ENCODE results near the gene MIOS.

MIOS gene

DNA sequence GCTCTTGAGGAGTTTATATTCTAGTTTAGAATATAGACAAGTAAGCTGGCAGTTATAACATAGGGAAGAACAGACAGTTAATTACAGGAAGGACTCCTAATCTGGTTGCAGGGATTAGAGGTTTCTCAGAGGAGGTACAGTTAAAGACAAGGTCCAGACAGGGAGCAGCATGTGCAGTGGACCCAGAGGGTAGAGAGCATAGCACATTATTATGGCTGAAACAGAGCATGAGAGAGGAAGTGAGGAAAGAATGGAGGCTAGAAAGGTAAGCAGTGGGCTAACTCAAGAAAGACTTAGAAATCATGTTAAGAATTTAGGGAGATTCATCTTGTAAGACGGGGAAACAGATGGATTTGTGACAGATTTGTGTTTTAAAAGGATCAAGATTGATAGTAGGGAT, 9.7 kb downstream of the MIOS start:
- no peak for DNase-seq (ENCODE audit: insufficient read length, low spot score)
- peak; percentile 52 for FAIRE-seq

DNA sequence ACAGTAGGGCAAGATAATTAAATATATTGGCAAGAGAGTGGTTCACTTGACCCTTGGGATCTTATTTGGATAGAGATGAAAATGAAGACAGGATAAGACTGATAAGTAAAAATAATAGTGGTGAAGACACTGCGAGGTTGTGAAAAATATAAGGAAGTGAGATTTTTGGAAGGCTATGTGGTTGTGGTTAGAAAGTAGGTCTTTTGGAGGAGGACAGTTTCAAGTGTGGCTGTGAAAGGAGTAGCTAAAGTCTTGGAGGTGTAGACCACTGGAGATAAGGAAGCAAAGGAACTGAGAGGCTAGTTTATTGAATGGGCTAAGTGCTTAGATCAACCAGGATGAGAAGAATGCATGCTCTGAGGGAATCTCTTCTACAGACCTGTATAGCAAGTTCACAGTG, 11.2 kb downstream of the MIOS start:
- TF ChIP-seq SPI1 (IDR thresholded peaks at IDR 0.05; ENCODE audit: low read depth, low read length) (peak; percentile 93), POLR2AphosphoS5 (IDR thresholded peaks at IDR 0.05; ENCODE audit: low read depth, low read length) (no peak), PAX5 (IDR thresholded peaks at IDR 0.05; ENCODE audit: insufficient read depth, low read length, severe bottlenecking) (no peak), POU2F2 (IDR thresholded peaks at IDR 0.05; ENCODE audit: low read depth, low read length) (no peak), POLR2A (IDR thresholded peaks at IDR 0.05; ENCODE audit: low read depth, low read length) (no peak), TAF1 (IDR thresholded peaks at IDR 0.05; ENCODE audit: low read depth, low read length) (no peak)
- peak; percentile 72 for FAIRE-seq
- no peak for DNase-seq (ENCODE audit: insufficient read length, low spot score)

More for the DNA sequence above, 9.7 kb downstream of the MIOS start:
- TF ChIP-seq SPI1 (IDR thresholded peaks at IDR 0.05; ENCODE audit: low read depth, low read length) (peak; percentile 70), POLR2A (IDR thresholded peaks at IDR 0.05; ENCODE audit: low read depth, low read length) (no peak)

DNA sequence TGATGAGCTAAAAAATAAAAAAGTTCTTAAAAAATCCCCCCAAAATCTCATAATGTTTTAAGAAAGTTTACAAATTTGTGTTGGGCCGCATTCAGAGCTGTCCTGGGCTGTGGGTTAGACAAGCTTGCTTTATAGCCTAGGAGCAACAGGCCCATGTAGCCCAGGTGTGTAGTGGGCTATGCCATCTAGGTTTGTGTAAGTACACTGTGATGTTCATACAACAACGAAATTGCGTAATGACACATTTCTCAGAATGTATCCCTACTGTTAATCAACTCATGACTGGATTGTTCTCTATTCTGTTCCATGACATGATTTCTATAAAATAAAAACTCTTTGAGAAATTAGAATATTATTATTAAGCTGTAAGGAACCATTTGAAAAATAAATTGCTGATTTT, 13.0 kb downstream of the MIOS start:
- DNase-seq (ENCODE audit: insufficient read length, low spot score) (no peak), FAIRE-seq (no peak)
- no peak for TF ChIP-seq POU2F2 (IDR thresholded peaks at IDR 0.05; ENCODE audit: low read depth, low read length)
- TF ChIP-seq TAF1 (IDR thresholded peaks at IDR 0.05; ENCODE audit: low read depth, low read length), result no peak
- TF ChIP-seq POLR2A (IDR thresholded peaks at IDR 0.05; ENCODE audit: low read depth, low read length), result no peak
- no peak for TF ChIP-seq PAX5 (IDR thresholded peaks at IDR 0.05; ENCODE audit: insufficient read depth, low read length, severe bottlenecking)
- no peak for TF ChIP-seq POLR2AphosphoS5 (IDR thresholded peaks at IDR 0.05; ENCODE audit: low read depth, low read length)
- no peak for TF ChIP-seq SPI1 (IDR thresholded peaks at IDR 0.05; ENCODE audit: low read depth, low read length)

DNA sequence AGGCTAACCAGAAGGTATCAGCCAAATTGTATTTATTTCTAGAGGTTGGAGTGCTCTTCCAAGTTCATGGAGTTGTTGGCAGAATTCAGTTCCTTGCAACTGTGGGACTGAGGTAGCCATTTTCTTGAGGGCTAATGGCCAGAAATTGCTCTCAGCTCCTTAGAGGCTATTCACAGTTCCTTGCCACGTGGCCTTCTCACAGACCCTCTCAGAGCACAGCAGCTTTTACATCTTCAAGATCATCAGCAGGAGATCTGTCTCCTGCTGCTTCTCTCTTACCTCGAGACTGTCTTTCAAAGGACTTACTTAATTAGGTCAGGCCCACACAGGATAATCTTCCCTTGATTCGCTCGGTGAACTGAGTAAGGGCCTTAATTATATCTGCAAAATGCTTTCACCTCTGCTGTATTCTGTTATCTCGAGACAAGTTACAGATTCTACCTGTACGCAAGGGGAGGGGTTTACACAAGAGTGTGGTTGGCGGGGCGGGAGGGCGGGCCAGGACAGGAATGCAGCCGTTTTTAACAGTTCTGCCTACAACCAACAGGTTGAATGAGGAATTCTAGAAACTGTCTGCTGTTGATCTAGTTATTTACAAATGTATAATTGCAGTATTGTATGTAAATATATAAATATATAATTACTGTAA, 15.0 kb downstream of the MIOS start:
- TF ChIP-seq SPI1 (IDR thresholded peaks at IDR 0.05; ENCODE audit: low read depth, low read length), result no peak
- TF ChIP-seq POLR2AphosphoS5 (IDR thresholded peaks at IDR 0.05; ENCODE audit: low read depth, low read length), result no peak
- no peak for TF ChIP-seq PAX5 (IDR thresholded peaks at IDR 0.05; ENCODE audit: insufficient read depth, low read length, severe bottlenecking)
- no peak for TF ChIP-seq TAF1 (IDR thresholded peaks at IDR 0.05; ENCODE audit: low read depth, low read length)
- no peak for TF ChIP-seq POLR2A (IDR thresholded peaks at IDR 0.05; ENCODE audit: low read depth, low read length)
- no peak for TF ChIP-seq POU2F2 (IDR thresholded peaks at IDR 0.05; ENCODE audit: low read depth, low read length)
- DNase-seq (ENCODE audit: insufficient read length, low spot score) (no peak), FAIRE-seq (no peak)

DNA sequence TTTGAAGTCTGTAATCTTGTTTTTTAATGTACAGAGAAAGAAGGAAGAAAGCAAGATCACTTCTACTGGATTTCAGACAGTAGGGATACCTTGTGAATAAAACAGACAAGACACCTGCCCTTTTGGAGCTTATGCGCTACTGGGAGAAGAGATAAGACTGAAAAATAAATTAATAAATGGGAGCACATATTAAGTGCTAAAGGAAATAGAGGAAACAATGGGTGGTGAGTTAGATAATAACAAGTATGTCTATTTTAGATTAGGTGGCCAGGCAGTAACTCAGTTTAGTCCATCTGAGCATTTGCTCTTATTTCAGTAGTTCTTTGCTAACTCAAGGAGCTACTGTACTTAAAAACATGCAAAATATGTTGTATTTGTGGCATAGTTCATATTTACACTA, 15.9 kb downstream of the MIOS start:
- TF ChIP-seq POU2F2 (IDR thresholded peaks at IDR 0.05; ENCODE audit: low read depth, low read length), result no peak
- no peak for TF ChIP-seq PAX5 (IDR thresholded peaks at IDR 0.05; ENCODE audit: insufficient read depth, low read length, severe bottlenecking)
- TF ChIP-seq POLR2AphosphoS5 (IDR thresholded peaks at IDR 0.05; ENCODE audit: low read depth, low read length), result no peak
- no peak for TF ChIP-seq TAF1 (IDR thresholded peaks at IDR 0.05; ENCODE audit: low read depth, low read length)
- TF ChIP-seq POLR2A (IDR thresholded peaks at IDR 0.05; ENCODE audit: low read depth, low read length), result no peak
- no peak for TF ChIP-seq SPI1 (IDR thresholded peaks at IDR 0.05; ENCODE audit: low read depth, low read length)
- FAIRE-seq (no peak), DNase-seq (ENCODE audit: insufficient read length, low spot score) (no peak)

DNA sequence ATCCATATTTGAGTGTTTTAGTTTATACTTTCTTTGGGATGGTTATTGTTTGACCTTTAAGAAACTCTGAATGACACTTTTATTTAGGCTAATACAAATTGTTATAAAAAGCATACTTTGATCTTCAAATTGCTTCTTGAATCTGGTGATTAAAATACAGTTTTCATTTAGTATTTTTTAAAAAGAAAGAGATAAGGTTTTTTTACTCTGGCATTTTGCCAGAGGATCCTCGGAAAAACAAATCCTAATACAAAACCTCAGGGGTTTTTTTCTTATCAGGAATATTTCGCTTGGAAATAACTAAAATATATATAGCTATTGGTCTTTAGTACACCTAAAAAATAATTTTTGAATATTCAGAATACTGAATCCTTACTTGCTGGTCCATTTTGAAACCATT, 17.0 kb downstream of the MIOS start:
- FAIRE-seq (no peak), DNase-seq (ENCODE audit: insufficient read length, low spot score) (no peak)
- TF ChIP-seq POLR2AphosphoS5 (IDR thresholded peaks at IDR 0.05; ENCODE audit: low read depth, low read length) (no peak), SPI1 (IDR thresholded peaks at IDR 0.05; ENCODE audit: low read depth, low read length) (no peak), PAX5 (IDR thresholded peaks at IDR 0.05; ENCODE audit: insufficient read depth, low read length, severe bottlenecking) (no peak), TAF1 (IDR thresholded peaks at IDR 0.05; ENCODE audit: low read depth, low read length) (no peak), POLR2A (IDR thresholded peaks at IDR 0.05; ENCODE audit: low read depth, low read length) (no peak), POU2F2 (IDR thresholded peaks at IDR 0.05; ENCODE audit: low read depth, low read length) (no peak)

DNA sequence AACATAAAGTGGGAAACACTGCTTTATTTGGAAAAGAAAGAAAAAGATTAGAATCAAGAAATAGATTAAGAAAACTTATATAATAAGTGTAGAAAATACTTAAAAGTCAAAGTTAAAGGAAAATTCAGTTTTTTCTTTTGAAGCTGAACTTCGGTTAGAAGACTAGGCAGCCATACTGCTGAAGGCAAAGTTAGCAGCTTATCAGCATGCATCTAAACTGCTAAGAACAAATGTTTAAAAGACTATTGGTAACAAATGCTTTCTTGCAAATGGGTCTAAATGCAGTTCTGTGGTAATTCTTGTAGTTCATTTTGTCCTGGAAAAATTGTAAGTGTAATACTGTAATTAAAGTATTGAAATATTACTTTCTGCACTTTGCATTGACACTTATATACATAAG, 18.0 kb downstream of the MIOS start:
- TF ChIP-seq PAX5 (IDR thresholded peaks at IDR 0.05; ENCODE audit: insufficient read depth, low read length, severe bottlenecking) (no peak), SPI1 (IDR thresholded peaks at IDR 0.05; ENCODE audit: low read depth, low read length) (no peak), POLR2AphosphoS5 (IDR thresholded peaks at IDR 0.05; ENCODE audit: low read depth, low read length) (no peak), POLR2A (IDR thresholded peaks at IDR 0.05; ENCODE audit: low read depth, low read length) (no peak)
- DNase-seq (ENCODE audit: insufficient read length, low spot score), result no peak
- no peak for FAIRE-seq

DNA sequence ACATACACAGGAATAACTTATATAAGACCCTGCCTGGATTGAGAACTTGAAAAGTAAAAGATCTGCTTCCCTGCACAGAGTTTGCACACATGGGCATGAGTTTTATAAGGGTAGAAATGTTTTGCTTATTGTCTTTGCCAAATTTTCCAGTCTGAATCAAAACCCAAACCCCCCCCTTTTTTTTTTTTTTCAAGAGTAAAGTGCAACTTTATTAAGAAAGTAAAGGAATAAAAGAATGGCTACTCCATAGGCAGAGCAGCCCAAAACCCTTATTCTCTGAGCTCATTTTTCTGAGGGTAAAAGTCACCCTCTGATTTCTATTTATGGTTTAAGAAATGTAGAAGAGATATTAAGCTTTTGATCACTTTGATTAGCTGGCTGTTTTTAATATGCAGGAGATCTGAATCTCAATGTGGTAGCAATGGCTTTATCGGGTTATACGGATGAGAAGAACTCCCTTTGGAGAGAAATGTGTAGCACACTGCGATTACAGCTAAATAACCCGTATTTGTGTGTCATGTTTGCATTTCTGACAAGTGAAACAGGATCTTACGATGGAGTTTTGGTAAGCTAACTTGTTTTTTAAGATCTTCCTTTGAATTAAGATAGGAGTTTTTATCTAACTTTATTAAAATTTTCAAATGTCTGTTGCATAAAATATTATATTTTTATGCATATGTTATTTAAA, 18.7 kb downstream of the MIOS start:
- TF ChIP-seq POU2F2 (IDR thresholded peaks at IDR 0.05; ENCODE audit: low read depth, low read length) (no peak), POLR2AphosphoS5 (IDR thresholded peaks at IDR 0.05; ENCODE audit: low read depth, low read length) (no peak), PAX5 (IDR thresholded peaks at IDR 0.05; ENCODE audit: insufficient read depth, low read length, severe bottlenecking) (no peak), SPI1 (IDR thresholded peaks at IDR 0.05; ENCODE audit: low read depth, low read length) (no peak), POLR2A (IDR thresholded peaks at IDR 0.05; ENCODE audit: low read depth, low read length) (no peak), TAF1 (IDR thresholded peaks at IDR 0.05; ENCODE audit: low read depth, low read length) (no peak)
- DNase-seq (ENCODE audit: insufficient read length, low spot score) (no peak), FAIRE-seq (no peak)

DNA sequence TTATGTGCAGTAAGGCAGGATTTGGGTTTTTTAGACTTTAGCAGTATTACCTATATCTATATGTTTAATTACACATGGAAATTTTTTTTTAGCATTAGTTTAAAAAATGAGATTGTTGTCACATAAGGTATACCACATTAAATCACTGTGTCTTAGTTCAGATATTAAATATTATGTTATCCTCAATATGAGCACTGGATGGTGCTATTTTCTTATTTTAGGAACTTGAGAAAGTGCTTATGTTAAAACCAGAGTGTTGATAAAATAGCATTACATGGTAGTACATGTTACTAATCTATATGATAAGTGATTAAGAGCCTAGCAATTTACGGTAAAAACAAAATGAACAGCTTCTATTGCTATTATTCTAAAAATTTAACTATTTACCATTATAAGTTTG, 28.8 kb downstream of the MIOS start:
- TF ChIP-seq POLR2AphosphoS5 (IDR thresholded peaks at IDR 0.05; ENCODE audit: low read depth, low read length) (no peak), POLR2A (IDR thresholded peaks at IDR 0.05; ENCODE audit: low read depth, low read length) (no peak), PAX5 (IDR thresholded peaks at IDR 0.05; ENCODE audit: insufficient read depth, low read length, severe bottlenecking) (no peak)
- FAIRE-seq (no peak), DNase-seq (ENCODE audit: insufficient read length, low spot score) (no peak)

DNA sequence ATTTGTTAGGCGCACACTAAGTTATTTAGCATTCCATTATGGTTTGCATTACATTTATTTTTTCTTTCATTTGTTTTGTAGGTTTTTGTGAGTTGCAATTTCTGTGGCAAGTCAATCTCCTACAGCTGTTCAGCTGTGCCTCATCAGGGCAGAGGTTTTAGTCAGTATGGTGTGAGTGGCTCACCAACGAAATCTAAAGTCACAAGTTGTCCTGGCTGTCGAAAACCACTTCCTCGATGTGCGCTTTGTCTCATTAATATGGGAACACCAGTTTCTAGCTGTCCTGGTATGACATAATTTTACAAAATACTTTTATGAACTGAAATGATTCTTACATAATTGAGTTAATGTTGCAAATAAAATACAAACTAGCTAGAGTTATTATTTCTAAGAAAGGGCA, 29.5 kb downstream of the MIOS start:
- DNase-seq (ENCODE audit: insufficient read length, low spot score) (no peak), FAIRE-seq (no peak)
- no peak for TF ChIP-seq POLR2AphosphoS5 (IDR thresholded peaks at IDR 0.05; ENCODE audit: low read depth, low read length)
- TF ChIP-seq SPI1 (IDR thresholded peaks at IDR 0.05; ENCODE audit: low read depth, low read length), result no peak
- TF ChIP-seq POU2F2 (IDR thresholded peaks at IDR 0.05; ENCODE audit: low read depth, low read length), result no peak
- TF ChIP-seq POLR2A (IDR thresholded peaks at IDR 0.05; ENCODE audit: low read depth, low read length), result no peak
- no peak for TF ChIP-seq PAX5 (IDR thresholded peaks at IDR 0.05; ENCODE audit: insufficient read depth, low read length, severe bottlenecking)
